ENCODE measurements around the gene TMEM134. TPM values are rescaled to one million over a fixed set of nuclear protein-coding genes. Genes with fewer than 3 reads are reported as not detected.

TMEM134 gene
- total and polyA plus RNA-seq, 9 of the 15 experiments (the other 6 are each of a cell fraction or from before 2014, with no cell fraction given): 0.63 to 48.4 (median 10.7) TPM

- TF ChIP-seq PRDM10 (IDR thresholded peaks at IDR 0.05; ENCODE audit: partially characterized antibody) (no peak), ELF4 (CRISPR knock-in tag; IDR thresholded peaks at IDR 0.05) (no peak), SLC30A9 (CRISPR knock-in tag; IDR thresholded peaks at IDR 0.05) (no peak), THAP7 (CRISPR knock-in tag; IDR thresholded peaks at IDR 0.05) (no peak), SNRNP70 (optimal IDR thresholded peaks at IDR 0.05; ENCODE audit: low read depth, low read length) (no peak), HNRNPH1 (optimal IDR thresholded peaks at IDR 0.05; ENCODE audit: low read depth, low read length) (no peak), ESRRB (CRISPR knock-in tag; IDR thresholded peaks at IDR 0.05; ENCODE audit: borderline replicate concordance) (no peak), ZNF175 (CRISPR knock-in tag; IDR thresholded peaks at IDR 0.05; ENCODE audit: low read depth) (no peak), CGGBP1 (CRISPR knock-in tag; IDR thresholded peaks at IDR 0.05) (no peak), ZNF224 (CRISPR knock-in tag; IDR thresholded peaks at IDR 0.05) (no peak), NR3C1 (CRISPR knock-in tag; IDR thresholded peaks at IDR 0.05) (no peak), FOXJ2 (tag; IDR thresholded peaks at IDR 0.05) (peak; percentile 72)
Observed at GRCh38 chr11:67508486-67509121, 39.6 kb upstream of the TMEM134 start (continued).

Data from K562 (cell line).